Epidermal melanocyte (primary cell): ENCODE data around the gene CDKL5.
"Not testable (repeated sequence)": the region's sequence is repeated elsewhere in the genome, so short reads cannot be mapped to it uniquely, and the experiment has no call there.

Experiments used
- DNase-seq: peaks from one replicate; pipeline ENCODE4 v3.0.0; 2011; ENCODE audit warnings: low spot score; ENCODE audit not compliant: insufficient read length

The CDKL5 gene

GRCh38 chrX:18425199-18426003 is at the start of gene CDKL5:
Gene CDKL5 (plus strand): TSS chrX:18425608. CDS start chrX:18507097, 81,489 bp downstream.
- peak; percentile 63 for DNase-seq

DNA sequence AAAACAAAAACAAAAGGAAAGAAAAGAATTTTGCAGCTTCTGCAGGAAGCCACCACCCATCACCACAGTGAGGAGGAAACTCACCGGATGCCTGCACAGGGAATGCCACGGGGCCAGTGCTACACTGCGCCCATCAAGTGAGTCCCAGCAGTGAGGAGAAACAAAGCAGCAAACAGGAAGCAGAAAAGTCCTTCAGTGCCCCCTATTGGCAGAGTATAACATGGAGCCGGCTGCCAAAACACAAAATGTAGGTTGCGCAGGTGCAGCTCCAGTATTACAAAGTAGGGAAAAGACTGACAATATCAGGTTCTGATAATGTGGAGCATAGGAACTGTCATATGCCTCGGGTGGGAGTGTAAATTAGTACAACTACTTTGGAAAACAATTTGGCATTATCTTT is 47.6 kb upstream of the CDKL5 start:
- no peak for DNase-seq

DNA sequence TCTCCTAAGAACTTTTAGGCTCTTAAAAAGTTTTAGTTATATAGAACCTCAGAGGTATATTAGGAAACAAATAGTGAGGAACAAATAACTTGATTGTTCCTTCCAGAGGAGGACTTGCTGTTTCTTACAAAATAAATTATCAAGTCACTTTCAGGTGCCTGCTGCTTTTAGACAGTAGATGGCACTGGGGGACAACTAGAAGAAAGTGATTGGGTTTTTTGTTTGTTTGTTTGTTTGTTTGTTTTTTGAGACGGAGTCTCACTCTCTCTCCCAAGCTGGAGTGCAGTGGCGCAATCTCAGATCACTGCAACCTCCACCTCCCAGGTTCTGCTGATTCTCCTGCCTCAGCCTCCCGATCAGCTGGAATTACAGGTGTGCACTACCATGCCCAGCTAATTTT is 35.4 kb upstream of the CDKL5 start:
- DNase-seq, result no peak

GRCh38 chrX:18390941-18391538 is 34.4 kb upstream of the CDKL5 start:
- peak; percentile 17 for DNase-seq

DNA sequence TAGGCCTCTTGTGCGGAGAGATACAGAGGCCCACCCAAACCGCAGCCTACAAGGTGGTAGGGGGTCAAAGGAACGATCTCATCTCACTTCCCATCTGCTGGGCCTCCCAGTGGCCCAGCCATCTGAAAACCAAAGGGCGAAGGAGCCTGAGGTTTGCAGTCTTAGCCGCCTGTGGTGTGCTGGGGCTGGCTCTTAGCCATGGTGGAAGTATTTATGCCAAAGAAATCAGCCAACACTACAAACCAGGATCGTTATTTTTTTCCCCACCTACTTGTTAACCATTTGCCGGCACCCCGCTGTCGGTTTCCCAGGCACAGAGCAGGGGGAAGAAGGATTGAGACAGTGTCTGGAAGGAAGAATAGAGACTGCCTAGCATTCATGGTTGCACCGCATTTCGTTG is 30.9 kb upstream of the CDKL5 start:
- no peak for DNase-seq

- no peak for DNase-seq
Measured at GRCh38 chrX:18401848-18402213, 23.6 kb upstream of the CDKL5 start.

- no peak for DNase-seq
Measured at GRCh38 chrX:18406531-18407266, 18.7 kb upstream of the CDKL5 start.

GRCh38 chrX:18410038-18410437 is 15.4 kb upstream of the CDKL5 start:
- no peak for DNase-seq

GRCh38 chrX:18415386-18415785 is 10.0 kb upstream of the CDKL5 start:
- DNase-seq, result no peak

- DNase-seq, result no peak
Measured at GRCh38 chrX:18422325-18422724, 3.1 kb upstream of the CDKL5 start.

DNA sequence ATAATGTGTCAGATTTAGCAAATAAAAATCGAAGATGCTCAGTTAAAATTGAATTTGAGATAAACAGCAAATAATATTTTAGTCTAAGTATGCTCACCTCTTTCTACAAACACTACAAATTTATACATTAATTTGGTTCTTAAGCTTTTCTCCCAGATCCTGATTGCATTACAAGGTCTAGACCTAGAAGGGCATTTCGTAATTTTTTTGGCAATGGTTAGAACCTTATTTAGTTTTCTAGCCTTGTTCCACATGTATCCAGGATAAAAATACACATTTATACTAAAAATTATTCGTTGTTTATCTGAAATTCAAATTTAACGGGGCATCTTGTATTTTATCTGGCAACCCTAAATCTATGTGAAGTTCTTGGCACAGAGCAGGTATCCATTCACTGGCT is 2.5 kb upstream of the CDKL5 start:
- no peak for DNase-seq

DNA sequence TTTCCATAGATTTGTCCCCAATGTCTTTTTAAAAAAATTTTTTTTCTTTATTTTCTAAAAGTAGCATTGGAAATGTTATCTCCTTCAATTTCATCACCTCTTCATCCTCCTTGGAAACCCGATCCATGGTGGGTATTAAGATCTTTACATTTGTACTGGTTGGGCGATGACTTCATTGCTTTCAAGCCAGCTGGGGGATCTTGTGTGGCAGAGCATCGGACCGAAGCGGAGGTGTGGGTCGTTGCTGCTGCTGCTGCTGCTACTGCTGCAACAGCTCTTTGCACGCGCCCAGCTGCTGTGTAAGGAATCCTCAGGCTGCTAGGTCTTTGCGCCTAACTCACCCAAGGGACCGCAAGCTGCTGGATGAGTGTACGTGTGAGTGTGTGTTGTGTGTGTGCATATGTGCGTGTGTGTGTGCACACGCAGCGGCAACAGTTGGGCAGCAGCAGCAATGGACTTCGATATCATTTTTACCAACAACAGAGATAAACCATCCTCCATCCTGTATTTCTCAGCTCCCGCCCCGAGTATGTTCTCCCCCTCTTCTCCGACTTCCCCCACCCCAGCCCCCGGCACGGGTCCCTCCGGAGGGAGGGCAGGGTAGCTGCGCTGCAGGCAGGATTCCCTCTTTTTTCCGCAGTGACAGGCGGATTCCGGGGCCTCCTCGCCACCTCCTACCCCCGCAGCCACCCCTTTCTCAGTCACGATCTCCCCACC is 768 bp upstream of the CDKL5 start:
- DNase-seq, result no peak

GRCh38 chrX:18426004-18426320 is 554 bp downstream of the CDKL5 start:
- DNase-seq, result no peak

DNA sequence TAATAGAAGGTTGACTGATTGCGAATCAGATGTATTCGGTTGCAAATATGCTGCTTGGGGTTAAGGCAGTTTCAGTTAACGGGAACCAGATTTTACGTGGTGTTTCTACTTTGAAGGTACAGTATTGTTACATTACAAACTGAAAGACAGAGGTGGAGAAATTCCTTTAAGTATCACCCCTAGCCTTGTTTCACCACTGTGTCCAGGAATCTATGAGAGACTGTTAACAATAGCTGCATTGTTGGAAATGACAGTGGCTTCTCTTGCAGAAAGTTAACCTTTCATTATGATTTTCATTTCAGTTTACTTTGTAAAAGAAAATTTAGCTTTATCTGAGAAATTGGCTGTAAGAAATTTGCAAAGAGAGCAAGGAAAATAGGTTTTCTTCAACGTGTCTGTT is 2.6 kb downstream of the CDKL5 start:
- no peak for DNase-seq

DNA sequence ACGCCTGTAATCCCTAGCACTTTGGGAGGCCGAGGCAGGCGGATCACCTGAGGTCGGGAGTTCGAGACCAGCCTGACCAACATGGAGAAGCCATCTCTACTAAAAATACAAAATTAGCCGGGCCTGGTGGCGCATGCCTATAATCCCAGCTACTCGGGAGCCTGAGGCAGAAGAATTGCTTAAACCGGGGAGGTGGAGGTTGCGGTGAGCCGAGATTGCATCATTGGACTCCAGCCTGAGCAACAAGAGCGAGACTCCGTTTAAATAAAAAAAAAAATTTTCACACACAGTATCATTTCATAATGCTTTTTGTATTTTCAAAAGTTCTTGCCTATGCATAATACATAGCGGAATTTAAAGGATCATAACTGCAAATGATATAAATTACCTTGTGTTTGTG is 7.9 kb downstream of the CDKL5 start:
- DNase-seq, result not testable (repeated sequence)

DNA sequence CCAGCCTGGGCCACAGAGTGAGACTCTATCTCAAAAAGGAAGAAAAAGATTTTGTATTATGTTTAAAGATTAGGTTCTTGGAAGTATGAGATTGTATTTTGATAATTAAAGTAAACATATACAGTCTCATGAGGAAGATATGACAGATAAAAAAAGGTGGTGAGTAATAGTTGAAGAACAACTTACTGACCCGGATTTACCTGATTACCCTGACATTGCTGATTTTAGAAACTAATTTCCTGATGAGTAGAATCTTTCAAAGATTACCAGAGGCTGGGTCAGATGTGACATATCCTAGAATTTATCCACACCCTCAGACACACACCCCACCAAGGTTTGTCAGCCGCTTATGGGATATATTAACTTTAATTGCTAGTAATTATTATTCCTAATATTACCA is 9.5 kb downstream of the CDKL5 start:
- no peak for DNase-seq

GRCh38 chrX:18436017-18436416 is 10.6 kb downstream of the CDKL5 start:
- no peak for DNase-seq

DNA sequence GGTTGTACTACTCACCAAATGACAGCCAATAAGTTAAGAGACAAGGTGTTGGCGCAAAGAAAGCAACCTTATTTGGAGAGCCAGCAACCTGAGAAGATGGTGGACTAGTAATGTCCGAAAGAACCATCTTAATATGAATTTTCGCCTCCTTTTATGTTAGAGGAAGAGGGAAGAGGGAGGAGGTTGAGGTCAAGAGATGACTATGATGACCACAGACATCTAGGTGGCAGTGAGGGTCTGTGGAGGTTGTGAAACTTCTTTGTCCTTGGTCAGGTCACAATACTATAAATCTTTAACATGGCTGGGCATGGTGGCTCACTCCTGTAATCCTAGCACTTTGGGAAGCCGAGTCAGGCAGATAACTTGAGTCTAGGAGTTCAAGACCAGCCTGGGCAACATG is 15.4 kb downstream of the CDKL5 start:
- DNase-seq, result no peak

GRCh38 chrX:18441780-18442367 is 16.5 kb downstream of the CDKL5 start:
- no peak for DNase-seq

GRCh38 chrX:18448416-18448815 is 23.0 kb downstream of the CDKL5 start:
- no peak for DNase-seq

DNA sequence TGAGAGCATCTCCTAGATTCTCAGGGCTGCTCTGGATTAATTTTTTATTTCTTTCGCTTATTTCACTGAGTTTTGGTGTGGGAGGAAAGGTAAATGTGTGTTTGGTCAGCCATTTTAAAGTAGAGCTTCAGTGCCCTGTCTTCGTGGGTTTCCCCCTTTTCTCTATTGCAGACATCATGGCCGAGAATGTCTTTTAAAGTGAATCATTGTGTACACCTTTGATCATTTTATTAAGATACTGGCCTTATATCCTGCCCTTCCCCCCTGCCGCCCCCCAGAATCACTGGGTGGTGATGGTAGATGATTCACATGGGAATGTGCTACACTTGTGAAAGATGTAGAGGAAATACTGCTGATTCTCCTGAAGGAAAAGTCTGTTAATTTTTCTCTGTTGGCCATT is 23.8 kb downstream of the CDKL5 start:
- no peak for DNase-seq

DNA sequence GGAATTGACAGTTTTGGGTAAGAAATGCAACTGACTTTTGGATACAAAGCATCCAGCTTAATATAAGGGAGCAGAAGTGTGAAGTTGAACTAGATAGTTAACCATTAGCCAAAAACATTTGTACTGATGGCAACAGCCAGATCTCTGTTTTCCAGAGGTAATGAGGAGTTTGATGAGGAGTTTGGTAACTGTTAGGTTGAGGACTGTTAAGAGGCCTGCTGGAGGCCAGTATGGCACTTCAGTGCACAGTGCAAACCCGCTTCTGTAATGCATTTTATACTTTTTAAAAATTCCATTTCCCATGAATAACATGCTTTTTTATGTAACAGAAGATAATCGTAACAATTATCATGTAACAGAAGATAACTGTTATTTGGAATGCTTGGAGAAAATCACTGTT is 30.0 kb downstream of the CDKL5 start:
- no peak for DNase-seq
